Lung (tissue), 12 donors: Measurements from ENCODE around the gene MIER2. TPM values are rescaled to one million over a fixed set of nuclear protein-coding genes. Genes with fewer than 3 reads are reported as not detected.

ENCODE experiments used
- ATAC-seq: fragments of 200-7000 bp; cut with Tn5 transposase; one replicate; pipeline ENCODE4 v1.9.1; 2020; ENCODE audit warnings: moderate number of reproducible peaks; ENCODE audit not compliant: insufficient read depth, low FRiP score
- DNase-seq, 3 donors: peaks; one replicate each; pipeline ENCODE4 v3.0.0-alpha.2; 2013 to 2017
- H3K27ac ChIP-seq, 2 donors: one replicate each; pipeline ENCODE4 v1.5.1; 2013; ENCODE audit warnings: mild to moderate bottlenecking in 2 of 2, moderate library complexity in 2 of 2, control low read depth in 1 of 2, inconsistent platforms in 1 of 2, low read depth in 1 of 2, low read length in 1 of 2
- H3K27me3 ChIP-seq, 3 donors: one replicate each; pipeline ENCODE4 v1.5.1; 2013; ENCODE audit warnings: low read length in 2 of 3; ENCODE audit not compliant: control insufficient read depth in 3 of 3, insufficient read depth in 3 of 3
- H3K36me3 ChIP-seq, 4 donors: one replicate each; pipeline ENCODE4 v1.5.1; 2013; ENCODE audit warnings: low read length in 4 of 4, mild to moderate bottlenecking in 1 of 4, moderate library complexity in 1 of 4; ENCODE audit not compliant: control insufficient read depth in 4 of 4, insufficient read depth in 4 of 4
- H3K4me1 ChIP-seq, 5 donors: one replicate each; pipeline ENCODE4 v1.5.1; 2013; ENCODE audit warnings: low read length in 5 of 5, mild to moderate bottlenecking in 2 of 5, moderate library complexity in 1 of 5; ENCODE audit not compliant: control insufficient read depth in 5 of 5, insufficient read depth in 5 of 5
- H3K4me3 ChIP-seq: one replicate; pipeline ENCODE4 v1.5.1; 2013; ENCODE audit warnings: mild to moderate bottlenecking, control low read depth, moderate library complexity
- H3K9ac ChIP-seq, 2 donors: one replicate each; pipeline ENCODE4 v1.5.1; 2013; ENCODE audit warnings: low read length in 2 of 2, control low read depth in 1 of 2; ENCODE audit not compliant: insufficient read depth in 1 of 2
- H3K9me3 ChIP-seq, 4 donors: one replicate each; pipeline ENCODE4 v1.5.1; 2013; ENCODE audit warnings: low read length in 3 of 4, mild to moderate bottlenecking in 1 of 4, moderate library complexity in 1 of 4; ENCODE audit not compliant: control insufficient read depth in 4 of 4, insufficient read depth in 3 of 4
- CTCF ChIP-seq: IDR thresholded peaks from 2 replicates; pipeline ENCODE4 v1.5.1; 2012; ENCODE audit warnings: mild to moderate bottlenecking; ENCODE audit errors: control extremely low read depth, extremely low read depth
- WGBS, 2 donors: extraction: QIAGEN DNeasy Blood & Tissue Kit; methylation state at CpG; one replicate each; pipeline ENCODE4 v1.1.7; 2013; 5-methylcytosine and 5-hydroxymethylcytosine counted together
- polyA plus RNA-seq, 2 donors: library from polyadenylated mRNA; stranded (reverse); fragments of 200-250 nt; gene quantifications; one replicate each; pipeline ENCODE4 v1.2.1, GENCODE V29; 2013
- total RNA-seq, 2 donors: library from RNA; depleted of rRNA in 1 of 2; stranded (reverse); fragments of >200 nt in 1 of 2; gene quantifications; one replicate each; pipeline ENCODE4 v1.2.1, GENCODE V29; 2014 to 2021
- donor health status: control.
- donor health status: control.
- donor health status: Bipolar disorder and iron deficiency.
- donor health status: healthy.
- donor health status: DM: yes; HTN: yes; CAD: no.

Gene MIER2
- total and polyA plus RNA-seq, 4 donors = 19.4 to 34.9 (median 28.3) TPM

DNA sequence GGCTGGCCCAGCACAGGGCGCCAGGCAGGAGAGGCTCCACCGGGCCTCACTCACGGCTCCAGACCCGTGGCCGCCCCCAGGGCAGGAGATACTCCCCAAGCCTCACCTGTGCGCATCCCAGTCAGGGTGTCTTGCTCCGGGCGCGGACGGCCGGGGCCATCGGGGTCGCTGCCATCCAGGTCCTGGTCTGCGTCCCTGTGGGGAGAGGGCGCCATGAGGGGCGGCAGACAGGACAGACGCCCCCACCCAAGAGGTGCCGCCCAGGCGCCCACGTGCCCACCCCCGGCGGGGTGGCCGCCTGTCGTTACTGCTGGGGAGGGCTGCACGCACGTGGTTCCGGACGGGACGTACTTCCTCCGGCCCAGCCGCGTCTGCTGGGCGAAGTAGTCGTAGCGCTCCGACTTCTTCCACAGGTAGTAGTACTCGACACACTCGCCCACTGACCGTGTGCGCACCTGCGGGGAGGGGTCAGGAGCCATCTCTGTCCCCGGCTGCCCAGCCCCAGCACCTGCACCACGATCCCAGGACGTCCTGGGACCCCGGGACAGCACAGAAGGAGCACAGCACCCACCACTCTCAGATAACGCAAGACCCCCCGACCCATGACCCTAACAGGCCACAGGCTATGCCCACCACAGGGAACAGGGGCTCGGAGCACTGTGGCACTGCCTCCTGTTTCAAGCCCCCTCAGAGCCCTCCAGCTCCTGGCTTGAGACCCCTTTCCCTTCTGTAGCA, 36.0 kb downstream of the MIER2 start:
- DNase-seq (no peak), ATAC-seq (no peak)
- peaks cover 6 to 58% (median 20%) of the 10 kb centered on the region in 4 donors for H3K36me3 ChIP-seq
- no peaks in the 10 kb centered on the region for H3K9me3 ChIP-seq
- H3K4me3 ChIP-seq = peak overlapping the region; percentile 7
- H3K4me1 ChIP-seq = peaks cover 0 to 6% (median 0%) of the 10 kb centered on the region in 5 donors
- WGBS, 2 donors = 75 to 87% methylated on average over 48 of the region's 48 CpGs
- no peak overlapping the region for H3K9ac ChIP-seq
- no peaks in the 10 kb centered on the region for H3K27me3 ChIP-seq
- H3K27ac ChIP-seq = peak overlapping the region in 1 of 2 donors; percentile 53
- no peak for TF ChIP-seq CTCF

GRCh38 chr19:307793-308420, 36.7 kb downstream of the MIER2 start:
- no peak for DNase-seq
- TF ChIP-seq CTCF = no peak
- WGBS, 2 donors = 71 to 90% methylated on average over 21 of the region's 21 CpGs
- no peak overlapping the region for H3K4me3 ChIP-seq
- H3K9ac ChIP-seq = no peak overlapping the region
- H3K27ac ChIP-seq = peak overlapping the region in 1 of 2 donors; percentile 50
- no peaks in the 10 kb centered on the region for H3K27me3 ChIP-seq
- peaks cover 6 to 54% (median 20%) of the 10 kb centered on the region in 4 donors for H3K36me3 ChIP-seq
- H3K9me3 ChIP-seq = no peaks in the 10 kb centered on the region
- ATAC-seq = peak; percentile 8
- peaks cover 0 to 6% (median 0%) of the 10 kb centered on the region in 5 donors for H3K4me1 ChIP-seq

DNA sequence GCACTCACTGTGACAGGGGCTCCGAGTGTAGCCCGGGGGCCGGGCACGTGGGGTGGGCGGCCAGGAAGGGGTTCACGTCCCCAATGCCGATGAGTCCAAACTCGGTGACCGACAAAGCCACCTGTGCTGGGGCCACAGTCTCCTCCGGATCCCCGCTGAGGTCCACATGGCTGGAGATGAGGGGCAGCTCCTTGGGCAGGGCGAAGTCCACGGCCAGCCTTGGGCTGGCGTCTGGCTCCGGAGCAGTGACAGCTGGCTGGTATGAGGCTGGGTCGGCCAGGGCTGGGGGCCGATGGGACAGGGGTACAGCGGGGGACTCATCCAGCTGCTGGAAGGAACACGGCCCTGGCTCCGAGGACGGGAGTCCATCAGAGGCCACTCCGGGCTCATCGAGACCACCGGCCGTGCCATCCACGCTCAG, 37.5 kb downstream of the MIER2 start:
- H3K4me1 ChIP-seq = peaks cover 0 to 6% (median 0%) of the 10 kb centered on the region in 5 donors
- DNase-seq = no peak

More for the DNA sequence above, 37.5 kb downstream of the MIER2 start:
- H3K27me3 ChIP-seq = no peaks in the 10 kb centered on the region
- H3K36me3 ChIP-seq = peaks cover 6 to 53% (median 20%) of the 10 kb centered on the region in 4 donors
- peak overlapping the region in 1 of 2 donors; percentile 20 for H3K27ac ChIP-seq
- no peak for TF ChIP-seq CTCF
- 88 to 95% methylated on average over 26 of the region's 26 CpGs for WGBS, 2 donors
- H3K4me3 ChIP-seq = no peak overlapping the region
- no peaks in the 10 kb centered on the region for H3K9me3 ChIP-seq
- no peak for ATAC-seq
- H3K9ac ChIP-seq = no peak overlapping the region
